Activated naive CD4-positive, alpha-beta T cell treated with Interleukin-2 at 50 U/mL for 16 hours (primary cell): ENCODE measurements around the gene TVP23A.

ENCODE experiments used
- DNase-seq: peaks from one replicate; pipeline ENCODE4 v3.0.0-alpha.2; 2020

Gene TVP23A

DNA sequence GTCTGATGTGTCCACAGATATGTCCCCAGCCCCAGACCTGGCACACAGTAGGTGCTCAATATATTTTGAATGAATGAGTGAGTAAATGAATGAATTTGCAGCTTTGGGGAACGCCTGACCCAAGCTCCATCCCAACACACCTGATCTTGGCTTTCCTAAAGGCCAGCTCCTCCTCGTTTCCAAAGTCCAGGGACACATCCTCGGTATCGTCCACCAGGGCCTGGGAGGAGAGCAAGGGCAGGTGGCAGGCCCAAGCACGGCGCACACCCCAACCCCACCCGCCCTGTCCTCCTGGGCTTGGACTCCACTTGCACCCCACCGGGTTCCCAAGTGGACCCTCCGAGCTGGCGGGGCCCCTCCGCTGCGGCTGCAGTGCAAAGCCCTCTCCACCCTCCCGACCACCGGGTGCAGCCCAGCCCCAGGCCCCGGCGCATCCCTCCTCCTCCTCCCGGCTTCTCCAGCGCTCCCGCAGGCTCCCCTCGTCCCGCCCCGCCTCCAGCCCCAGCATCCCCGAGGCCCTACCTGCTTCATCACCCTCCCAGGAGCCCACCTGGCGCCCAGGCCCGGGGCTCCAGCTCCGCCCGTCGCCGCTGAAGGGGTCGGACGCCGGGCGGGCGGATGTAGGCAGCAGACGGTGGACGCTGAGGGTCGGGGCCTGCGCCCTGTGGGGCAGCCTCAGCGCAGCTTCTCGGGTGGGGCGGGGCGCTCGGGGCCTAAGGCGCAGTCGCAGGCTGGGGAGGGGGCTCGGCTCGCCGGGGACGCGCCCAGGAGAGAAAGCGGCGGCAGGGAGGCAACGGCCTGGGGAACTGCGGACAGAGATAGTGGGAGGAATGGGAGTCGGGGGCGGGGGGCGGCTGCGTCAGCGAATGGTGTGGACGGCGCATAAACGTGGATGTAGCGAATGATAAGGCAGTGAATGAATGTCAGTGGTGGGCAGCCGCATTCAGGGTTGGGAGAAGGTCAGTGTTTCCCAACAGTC, at the start of gene TVP23A:
TVP23A (minus strand) TSS at position 832 of the 979 bp plus-strand sequence; CDS start at position 531, 301 bp downstream.
- no peak for DNase-seq

DNA sequence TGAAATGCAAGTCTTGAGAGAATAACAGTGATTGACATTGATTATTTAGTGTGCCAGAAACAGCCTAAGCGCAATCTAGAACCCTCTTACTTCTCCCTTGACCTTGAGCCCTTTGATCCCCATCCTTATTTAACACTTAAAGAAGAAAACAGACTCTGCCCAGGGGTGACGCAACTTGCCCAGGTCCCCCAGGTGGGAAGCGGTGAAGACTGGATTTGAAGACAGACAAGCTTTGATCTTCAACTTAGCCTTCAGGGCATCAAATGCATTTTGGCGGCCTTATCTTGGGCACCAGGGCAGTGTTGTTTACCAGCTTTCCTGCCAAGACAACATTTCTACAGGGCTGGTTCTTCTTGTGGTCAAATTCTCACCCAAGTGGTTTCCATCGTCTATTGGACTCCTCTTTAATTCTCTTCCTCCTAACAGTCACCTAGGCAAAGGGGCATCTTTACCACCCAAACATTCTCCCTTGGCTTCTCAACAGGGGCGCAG, 49.6 kb upstream of the TVP23A start:
- DNase-seq = no peak

DNA sequence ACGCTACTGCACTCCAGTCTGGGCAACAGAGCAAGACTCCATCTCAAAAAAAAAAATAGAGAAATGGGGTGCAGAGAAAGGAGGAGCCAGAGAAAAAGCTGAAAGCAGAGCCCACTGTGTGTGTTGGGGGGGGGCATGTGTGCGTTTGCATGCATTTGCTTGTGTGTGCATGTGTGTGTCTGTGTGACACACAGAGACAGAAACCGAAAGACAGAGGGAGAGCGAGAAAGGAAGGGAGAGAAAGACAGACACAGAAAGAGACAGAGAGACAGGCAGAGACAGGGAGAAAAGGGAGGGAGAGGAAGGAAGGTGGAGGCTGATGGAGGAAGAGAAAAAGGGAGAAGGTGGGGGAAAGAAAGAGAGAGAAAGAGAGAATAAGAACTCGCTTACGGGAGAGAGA, 48.6 kb upstream of the TVP23A start:
- DNase-seq = no peak

DNA sequence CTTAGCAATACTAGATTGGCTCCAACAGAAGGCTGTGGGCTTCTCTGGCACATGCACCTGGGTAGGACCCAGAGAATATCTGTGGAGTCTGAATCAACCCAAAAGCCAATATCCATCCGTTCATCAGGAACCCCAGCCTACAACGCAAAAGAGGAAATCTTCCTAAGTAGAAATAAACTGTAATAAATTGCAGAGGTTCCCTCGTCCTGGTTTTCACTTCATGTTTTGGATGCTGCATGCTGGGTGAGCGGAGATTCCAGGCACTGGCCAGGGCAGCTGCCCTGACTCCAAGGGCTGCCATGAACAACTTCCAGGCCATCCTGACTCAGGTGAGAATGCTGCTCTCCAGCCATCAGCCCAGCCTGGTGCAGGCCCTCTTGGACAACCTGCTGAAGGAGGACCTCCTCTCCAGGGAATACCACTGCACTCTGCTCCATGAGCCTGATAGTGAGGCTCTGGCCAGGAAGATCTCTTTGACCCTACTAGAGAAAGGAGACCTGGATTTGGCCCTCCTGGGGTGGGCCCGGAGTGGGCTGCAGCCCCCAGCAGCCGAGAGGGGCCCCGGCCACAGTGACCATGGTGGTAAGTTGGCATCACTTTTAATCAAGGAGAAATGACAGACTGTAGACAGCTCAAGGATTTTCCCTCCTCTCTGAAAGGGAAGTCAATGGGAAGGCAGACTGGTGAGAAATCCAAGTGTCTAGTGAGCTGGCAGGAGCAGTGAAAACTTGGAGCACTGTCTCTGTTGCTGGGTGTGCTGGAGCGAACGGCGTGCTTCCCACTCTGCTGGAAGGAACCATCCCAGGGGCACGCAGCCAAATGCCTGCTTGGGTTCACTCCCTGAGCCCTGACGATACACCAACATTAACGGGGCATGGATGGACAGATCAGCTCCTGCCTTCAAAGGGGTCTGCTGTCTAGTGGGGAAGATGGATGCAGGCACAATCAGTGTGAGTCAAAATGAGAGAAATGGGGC, 47.7 kb upstream of the TVP23A start:
- no peak for DNase-seq

DNA sequence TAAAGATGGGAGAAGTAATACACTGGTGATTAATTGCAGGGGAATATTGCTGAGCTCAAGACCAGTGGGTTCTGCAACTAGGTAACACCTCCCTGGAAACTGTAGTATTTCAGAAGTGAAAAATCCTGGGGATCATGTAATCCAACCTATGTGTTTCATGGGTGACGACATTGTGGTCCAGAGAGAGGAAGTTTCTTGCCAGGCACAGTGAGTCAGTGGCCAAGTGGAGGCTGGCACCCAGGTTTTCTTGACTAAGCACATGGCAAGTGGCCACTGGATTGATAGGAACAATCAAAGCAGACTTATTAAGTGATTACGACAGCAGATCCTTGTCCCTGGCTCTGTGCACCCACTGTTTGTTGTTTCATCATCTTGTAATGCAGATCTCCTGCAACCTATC, 43.8 kb upstream of the TVP23A start:
- DNase-seq = no peak

DNA sequence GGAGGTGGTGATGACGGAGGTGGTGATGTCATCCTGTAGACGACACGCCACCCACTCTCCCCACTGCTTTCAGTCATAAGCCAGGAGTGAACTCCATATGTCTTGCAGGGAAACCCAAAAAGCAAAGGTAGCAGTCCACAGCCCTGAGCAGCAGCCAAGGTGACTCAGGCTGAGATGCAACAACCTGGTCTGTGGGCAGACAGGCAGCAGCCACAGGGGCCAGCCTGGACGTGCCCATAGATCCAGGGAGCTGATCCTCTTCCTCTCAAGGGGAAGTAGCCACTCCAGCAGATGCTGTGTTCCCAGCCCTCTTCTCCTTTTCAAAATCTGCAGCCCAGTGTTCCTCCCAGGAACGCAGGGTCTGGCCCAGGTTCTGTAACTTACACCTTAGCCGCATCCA, 41.1 kb upstream of the TVP23A start:
- DNase-seq = no peak

DNA sequence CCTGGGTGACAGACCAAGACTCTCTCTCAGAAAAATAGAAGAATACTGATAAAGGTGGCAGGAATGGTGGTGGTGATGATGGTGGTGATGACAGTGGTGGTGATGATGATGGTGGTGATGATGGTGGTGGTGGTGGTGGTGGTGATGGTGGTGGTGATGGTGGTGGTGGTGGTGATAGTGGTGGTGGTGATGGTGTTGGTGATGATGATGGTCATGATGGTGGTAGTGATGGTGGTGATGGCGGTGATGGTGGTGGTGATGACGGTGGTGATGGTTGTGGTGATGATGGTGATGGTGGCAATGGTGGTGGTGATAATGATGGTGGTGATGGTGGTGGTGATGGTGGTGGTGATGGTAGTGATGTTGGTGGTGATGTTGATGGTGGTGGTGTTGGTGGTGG, 40.4 kb upstream of the TVP23A start:
- DNase-seq = no peak

DNA sequence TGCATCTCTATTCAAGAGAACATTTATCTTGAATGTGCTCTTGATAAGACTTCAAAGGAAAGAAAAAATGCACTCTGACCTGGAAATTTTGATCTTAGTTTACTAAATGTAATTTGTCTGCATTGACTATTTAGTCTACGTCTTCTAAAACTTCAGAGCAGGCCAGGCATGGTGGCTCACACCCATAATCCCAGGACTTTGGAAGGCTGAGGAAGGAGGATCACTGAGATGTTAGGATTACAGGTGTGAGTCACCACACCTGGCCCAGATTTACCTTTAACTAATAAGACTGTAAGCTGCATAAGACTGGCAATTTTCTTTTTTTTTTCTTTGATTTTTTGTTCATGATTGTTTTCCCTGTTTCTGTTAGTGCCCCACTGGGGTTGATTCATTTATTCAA, 39.6 kb upstream of the TVP23A start:
- no peak for DNase-seq

DNA sequence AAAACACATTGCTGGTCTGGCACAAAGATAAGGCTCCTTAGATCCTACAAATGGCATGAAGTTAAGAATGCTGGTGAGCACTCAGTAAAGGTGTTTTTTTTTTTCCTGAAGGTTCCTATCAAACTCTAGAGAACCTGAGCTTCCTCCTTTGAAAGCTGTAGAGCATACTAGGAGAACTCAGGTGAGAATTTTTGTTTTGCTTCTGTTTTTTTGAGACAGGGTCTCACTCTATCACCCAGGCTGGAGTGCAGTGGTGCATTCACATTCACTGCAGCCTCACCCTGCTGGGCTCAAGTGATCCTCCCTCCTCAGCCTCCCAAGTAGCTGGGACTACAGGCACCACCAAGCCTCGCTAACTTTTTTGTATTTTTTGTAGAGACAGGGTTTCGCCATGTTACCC, 37.4 kb upstream of the TVP23A start:
- DNase-seq = no peak

DNA sequence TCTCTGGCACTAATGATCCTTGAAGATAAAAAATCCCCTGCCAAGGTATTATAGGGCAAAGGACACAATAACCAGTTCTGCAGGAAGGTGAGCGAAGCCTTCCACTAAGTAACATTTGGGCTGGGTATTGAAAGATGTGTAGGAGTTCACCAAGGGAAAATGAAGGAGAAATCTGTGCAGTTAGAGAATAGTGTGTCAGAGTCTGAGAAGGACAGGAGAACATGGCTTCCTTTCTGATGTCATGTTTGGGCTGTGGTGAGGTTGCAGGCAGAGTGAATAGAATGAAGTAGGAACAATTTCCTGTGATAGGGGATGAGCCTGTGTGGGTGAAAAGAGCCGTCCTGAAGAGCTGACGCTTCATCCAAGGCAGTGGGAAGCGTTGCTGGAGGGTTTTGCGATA, 34.4 kb upstream of the TVP23A start:
- no peak for DNase-seq

DNA sequence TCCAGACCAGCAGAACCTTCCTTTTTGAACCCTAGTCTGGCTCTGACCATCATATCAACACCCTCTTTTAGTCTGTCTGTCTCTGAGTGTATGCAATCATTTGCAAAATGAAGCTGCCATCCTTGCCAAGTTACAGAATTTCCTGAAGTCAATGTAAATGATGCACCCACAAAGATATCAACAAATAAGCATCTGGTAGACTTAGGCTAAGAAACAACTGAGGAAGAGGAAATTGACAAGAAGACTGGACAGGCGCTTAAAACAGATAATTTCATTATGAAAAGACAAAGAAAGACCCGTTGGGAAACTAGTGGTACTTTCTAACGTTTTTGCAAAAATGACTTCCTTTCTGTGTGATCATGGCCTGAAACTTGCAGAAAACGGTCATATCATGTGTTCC, 33.7 kb upstream of the TVP23A start:
- no peak for DNase-seq

DNA sequence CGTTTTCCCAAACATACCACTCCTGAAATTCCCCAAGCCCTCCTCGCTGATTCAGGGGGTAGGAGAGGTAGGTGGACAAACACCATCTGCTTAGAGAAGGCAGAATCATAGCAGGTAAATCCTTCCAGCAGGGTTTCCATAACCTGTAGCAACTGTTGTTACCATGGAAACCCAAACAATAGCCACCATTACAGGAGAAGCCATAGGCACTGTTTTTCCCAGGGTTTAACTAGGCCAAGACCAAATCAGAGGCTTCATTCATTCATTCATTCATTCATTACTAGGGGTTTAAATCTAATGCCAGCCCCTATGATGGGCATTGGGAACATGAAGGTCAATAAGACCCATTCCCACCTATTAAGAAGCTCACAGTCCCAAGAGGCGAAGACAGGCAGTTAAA, 32.9 kb upstream of the TVP23A start:
- DNase-seq = no peak

DNA sequence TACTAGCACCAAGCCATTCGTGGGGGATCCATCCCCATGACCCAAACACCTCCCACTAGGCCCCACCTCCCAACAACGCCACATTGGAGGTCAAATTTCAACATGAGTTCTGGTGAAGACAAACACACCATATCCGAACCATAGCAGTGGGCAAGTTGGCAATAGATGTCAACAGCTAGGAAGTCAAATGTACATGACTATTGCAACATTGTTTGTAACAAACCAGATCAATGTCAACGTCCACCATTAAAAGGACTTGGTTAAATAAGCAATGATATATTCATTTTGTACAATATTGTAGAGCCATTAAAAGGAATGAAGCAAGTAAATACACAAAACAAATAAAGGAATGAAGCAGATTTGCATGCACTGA, 31.9 kb upstream of the TVP23A start:
- no peak for DNase-seq

DNA sequence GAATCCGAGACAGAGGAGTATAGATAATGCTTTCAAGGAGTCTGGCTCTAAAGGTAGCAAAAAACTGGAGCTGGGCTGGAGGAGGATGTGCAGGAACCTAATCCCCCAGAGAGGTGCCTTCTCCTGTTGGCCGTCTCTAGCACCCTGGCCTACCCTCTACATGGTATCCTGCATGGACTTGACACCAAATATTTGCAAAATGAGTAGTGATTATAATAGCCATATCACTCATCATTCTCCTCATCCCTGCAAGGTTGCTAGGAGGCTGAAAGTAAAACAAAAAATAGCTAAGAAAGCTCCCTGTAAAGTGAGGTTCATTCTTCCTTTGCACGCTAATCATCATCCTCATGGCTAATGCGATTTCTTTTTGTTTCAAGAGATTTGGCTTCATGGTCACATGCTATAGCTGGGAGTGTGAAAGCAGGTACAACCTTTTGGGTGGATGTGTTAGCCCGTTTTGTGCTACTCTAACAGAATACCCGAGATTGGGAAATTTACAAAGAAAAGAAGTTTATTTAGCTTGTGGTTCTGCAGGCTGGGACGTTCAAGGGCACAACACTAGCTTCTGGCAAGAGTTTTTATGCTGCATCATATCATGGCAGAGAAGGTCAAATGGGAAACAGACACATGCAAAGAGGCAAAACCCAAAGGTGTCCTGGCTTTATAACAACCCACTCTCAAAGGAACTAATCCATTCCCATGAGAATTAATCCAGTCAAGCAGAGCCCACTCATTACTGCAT, 31.3 kb upstream of the TVP23A start:
- DNase-seq = no peak

DNA sequence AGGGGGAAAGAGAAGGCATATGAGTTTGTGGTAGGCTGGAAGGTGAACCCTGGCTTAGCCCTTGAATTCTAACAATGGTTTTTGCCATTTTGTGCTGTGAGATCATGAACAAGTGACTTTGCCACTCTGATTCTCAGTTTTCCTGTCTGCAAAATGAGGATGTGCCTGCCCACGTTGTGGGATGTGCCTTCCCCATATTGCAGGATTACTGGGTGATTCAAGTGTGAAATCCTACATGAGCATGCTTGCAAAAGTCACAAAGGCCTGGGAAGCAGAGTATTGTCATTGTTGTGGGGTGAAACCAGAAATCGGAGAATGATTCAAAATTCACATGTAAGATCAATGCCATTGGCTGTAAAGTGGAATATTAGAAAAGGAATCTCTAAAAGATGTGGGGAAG, 28.6 kb upstream of the TVP23A start:
- no peak for DNase-seq

DNA sequence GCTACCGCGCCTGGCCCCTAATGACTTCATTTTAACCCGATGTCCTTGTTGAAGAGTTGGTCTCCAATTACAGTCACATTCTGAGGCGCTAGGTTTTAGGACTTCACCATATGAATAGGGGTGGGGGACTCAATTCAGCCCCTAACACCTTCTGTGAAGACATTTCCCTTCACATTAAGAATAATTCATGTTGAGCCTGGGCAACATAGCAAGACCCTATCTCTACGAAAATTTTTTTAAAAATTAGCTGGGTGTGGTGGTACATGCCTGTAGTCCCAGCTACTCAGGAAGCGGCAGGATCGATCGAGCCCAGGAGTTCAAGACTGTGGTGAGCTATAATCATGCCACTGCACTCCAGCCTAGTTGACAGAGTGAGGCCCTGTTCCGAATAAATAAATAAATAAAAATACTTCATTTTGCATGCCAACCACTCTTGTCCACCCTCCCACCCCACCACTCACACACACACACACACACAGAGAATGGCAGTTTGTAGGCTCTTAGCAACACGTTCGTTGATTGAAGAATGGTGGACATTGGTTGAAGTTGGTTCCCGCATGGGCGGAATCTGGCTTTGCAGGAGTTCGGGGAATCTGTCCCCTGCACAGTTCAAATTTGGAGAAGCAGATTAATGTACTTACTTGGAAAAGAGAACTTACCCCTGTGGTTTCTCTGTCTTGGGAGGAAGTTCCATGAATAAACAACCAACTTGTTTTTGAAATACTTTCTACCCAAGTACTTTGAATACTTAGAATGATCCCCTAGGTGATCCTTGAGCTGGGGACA, 27.8 kb upstream of the TVP23A start:
- DNase-seq = no peak

DNA sequence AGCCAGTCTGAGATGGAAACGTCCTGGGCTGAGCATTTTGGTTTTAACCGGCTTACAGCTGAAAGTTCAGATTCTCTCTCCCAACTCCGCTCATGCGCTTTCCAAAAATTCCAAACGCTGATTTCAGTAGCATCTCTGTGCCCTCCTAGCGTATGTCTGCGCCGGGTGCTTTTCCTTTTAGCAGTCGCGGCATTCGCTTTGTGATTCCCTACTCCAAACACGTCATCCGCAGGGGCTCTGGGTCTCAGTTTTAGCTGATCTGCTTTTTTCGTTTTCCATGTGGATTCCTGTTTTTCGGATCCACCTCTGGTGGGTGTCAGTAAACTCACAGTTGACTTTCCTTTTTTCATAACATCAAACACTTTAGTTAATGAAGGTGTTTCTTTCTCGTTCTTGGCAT, 22.1 kb upstream of the TVP23A start:
- no peak for DNase-seq

DNA sequence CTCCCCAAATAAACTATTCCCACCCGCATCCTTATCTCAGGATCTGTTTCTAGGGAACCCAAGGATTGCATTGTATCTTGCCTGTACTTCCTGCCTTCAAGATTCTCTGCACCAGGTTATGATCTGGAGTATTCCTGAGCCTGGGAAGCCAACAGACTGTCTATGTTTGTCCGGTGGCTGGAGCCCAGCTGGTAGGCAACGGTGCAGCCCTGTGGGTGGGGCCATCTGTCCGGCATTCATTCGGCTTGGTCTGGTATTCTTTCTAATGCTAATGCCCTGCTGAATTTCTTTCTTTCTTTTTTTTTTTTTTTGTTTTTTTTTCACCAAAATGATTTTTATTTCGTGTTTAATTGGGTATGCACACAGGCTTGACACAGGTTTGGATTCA, 20.7 kb upstream of the TVP23A start:
- no peak for DNase-seq

DNA sequence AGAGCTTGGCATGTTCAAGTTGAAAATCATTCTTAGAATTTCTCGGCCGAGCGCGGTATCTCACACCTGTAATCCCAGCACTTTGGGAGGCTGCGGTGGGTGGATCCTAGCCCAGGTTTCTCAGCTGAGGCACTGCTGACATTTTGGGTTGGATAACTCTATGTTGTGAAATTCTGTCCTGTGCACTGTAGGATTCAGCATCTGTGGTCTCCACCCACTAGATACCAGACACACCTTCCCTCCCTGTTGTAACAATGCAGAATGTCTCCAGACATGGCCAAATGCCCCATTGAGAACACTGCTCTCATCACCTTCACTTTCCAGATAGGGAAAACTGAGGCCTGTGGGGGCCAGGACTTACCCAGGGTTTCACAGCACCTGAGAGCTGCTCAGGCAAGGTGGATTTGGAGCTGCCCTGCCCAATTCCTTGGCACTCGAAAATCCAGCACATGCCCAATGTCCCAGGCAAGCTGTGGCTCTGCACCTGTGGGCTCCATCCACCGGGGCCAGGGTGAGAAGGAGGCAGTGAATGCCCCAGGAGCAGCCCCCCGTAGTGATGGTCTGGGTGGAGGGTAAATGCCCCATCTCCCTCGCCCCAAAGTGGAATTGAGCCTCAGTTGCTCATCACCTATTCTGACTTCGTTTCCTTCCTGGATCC, 20.2 kb upstream of the TVP23A start:
- DNase-seq = no peak

DNA sequence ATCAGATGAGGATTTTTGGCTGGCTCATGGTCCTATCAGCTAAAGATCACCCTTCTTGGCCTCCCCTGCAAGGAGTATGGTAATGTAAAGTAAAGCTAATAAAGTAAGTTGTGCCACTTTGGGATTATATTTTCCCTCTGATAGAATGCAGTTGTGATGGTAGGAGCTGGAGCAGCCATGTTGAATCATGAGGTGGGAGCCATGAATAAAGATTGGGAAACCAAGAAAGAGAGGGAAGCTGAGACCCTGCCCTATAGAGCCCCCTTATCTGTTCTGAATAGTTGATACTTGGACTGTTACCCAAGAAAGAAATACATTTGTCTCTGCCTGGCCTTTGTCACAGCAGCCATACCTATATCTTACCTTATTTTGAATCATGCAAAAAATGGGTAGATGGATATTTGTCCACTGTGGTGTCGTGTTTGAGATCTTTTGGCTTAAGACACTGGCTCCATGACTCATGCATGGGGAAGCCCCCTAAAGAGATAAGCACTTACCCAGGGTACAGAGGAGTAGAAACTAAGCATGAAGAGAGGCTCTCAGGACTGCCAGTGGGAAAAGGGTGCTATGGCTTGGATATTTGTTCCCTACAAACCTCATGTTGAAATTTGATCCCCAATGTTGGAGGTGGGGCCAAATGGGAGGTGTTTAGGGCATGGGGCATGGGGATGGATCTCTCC, 17.7 kb upstream of the TVP23A start:
- DNase-seq = no peak
